ENCODE results near the gene PLCB2. TPM values are rescaled to one million over a fixed set of nuclear protein-coding genes. Genes with fewer than 3 reads are reported as not detected.

The PLCB2 gene
- total RNA-seq, 2 experiments from 2014 or later, result 40.8 to 43.6 TPM

DNA sequence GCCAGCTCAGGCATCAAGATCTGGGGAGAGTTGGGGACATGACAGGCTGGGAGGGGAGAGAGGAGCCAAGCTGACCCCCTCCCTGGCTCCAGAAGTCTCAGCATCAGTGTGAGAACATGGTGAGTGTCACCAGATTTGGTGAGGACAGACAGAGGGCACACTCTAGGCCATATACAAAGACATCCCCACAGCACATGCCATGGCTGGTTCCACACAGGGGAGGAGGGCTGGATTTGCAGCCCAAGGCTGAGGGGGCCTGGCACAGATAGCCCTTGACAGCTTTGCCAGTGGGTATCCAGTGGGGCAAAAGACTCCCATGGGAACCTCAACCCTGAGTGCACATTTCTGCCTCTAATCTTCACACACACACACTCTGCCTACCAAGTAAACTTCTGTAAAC is 14.7 kb downstream of the PLCB2 start:
- Mint-ChIP-seq H3K27me3 (no peaks in the 10 kb centered on the region), H3K4me3 (no peak overlapping the region), H3K9me3 (no peaks in the 10 kb centered on the region), H3K27ac (no peak overlapping the region), H3K36me3 (no peaks in the 10 kb centered on the region), H3K4me1 (no peaks in the 10 kb centered on the region)
- DNase-seq, result no peak

DNA sequence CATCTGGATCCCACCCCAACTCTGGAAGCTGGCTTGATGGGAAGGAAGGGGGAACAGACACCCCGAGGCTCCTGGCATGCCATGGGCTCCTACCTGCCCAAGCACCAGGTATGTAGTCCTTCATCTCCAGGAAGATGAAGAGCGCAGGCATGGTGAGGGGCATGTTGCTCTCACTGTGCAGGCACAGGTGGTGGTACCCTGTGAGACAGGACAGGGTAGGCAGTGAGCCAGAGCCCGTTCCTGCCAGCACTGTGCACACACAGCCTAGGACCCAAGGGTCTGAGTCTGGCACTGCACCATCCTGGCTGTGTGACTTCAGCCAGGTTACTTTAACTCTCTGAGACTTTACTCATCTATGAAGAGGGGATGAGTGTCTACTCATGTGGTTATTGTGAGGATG is 15.5 kb downstream of the PLCB2 start:
- H3K27ac Mint-ChIP-seq, result no peak overlapping the region
- DNase-seq, result no peak
- no peaks in the 10 kb centered on the region for H3K4me1 Mint-ChIP-seq
- no peaks in the 10 kb centered on the region for H3K27me3 Mint-ChIP-seq
- no peaks in the 10 kb centered on the region for H3K9me3 Mint-ChIP-seq
- no peak overlapping the region for H3K4me3 Mint-ChIP-seq
- H3K36me3 Mint-ChIP-seq, result no peaks in the 10 kb centered on the region

DNA sequence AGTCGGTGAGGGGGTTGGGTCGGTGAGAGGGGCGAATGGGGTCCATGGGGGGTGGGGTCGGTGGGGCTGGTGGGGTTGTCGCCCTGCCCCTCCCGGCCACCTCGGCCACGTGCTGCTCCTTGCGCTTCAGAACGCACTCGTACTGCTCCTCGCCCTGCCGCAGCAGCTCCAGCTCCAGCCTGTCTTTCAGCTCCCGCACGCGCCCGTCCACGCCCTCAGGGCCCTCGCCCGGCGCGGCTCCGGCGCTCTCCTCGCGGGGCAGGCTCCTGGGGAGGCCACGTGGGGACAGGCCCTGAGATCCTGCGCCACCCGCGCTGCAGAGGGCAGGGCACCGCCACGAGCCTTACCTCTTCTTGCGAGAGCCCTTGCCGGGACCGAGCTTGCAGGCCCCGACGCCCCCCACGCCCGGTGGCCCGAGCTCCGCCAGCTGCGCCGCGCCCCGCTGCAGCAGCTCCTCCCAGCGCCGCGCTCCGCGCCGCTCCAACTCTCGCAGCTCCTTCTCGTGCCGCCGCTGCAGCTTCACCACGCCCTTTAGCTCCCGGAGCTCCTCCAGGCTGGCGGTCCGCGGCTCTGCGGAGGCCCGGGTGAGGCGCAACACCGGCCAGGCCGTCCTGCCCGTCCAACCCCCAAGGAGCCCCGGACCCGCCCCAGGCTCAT is 16.7 kb downstream of the PLCB2 start:
- no peak overlapping the region for H3K4me3 Mint-ChIP-seq
- H3K9me3 Mint-ChIP-seq, result no peaks in the 10 kb centered on the region
- no peaks in the 10 kb centered on the region for H3K27me3 Mint-ChIP-seq
- H3K4me1 Mint-ChIP-seq, result no peaks in the 10 kb centered on the region
- no peak for DNase-seq
- H3K27ac Mint-ChIP-seq, result no peak overlapping the region
- H3K36me3 Mint-ChIP-seq, result no peaks in the 10 kb centered on the region

DNA sequence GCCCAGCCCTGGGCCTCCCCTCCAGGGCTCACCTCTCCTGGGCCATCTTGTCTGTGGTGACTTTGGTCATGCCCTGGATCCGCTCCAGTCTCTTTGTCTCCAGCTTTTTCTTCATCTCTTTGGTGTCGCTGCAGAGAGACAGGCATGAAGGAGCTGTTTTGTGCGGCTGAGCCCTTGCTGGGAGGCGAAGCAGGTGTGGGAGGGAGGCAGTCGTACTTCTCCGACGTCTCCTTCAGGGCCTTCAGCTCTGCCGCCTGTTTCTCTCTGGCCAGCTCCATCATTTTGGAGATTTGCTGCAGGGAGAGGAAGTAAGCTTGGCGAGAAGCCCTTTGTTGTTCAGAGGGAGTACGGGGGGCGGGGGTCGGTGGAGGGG is 17.2 kb downstream of the PLCB2 start:
- Mint-ChIP-seq H3K27me3 (no peaks in the 10 kb centered on the region), H3K4me1 (no peaks in the 10 kb centered on the region), H3K36me3 (no peaks in the 10 kb centered on the region), H3K9me3 (no peaks in the 10 kb centered on the region), H3K4me3 (no peak overlapping the region), H3K27ac (no peak overlapping the region)
- DNase-seq, result no peak

DNA sequence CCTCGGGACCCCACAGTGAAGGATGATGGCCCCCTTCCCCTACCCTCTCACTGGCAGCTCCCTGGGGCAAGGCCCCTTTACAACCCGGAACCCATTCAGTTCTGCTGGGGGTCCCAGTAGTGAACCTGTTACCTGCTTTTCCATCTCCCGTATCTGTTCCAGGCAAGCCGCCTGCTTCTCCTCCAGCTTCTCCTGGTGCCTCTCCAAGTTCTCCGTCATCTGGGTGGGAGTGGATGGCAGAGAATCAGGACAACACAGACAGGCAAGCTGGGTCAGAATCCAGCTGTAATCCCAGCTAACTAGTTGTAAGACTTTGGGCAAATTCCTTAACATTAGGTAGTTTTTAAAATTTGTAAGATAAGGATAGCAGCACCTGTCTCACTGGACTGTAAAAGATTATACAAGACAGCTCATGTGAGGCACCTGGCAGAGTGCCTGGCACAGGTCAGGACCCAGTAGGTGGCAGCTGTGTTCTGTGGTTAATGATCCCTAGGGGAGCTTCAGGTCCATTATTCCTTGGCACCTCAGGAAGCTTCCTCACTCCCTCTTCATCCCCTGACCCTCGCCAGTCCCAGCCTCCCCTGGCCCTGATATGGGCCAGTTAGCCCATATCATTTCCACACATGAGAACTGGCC is 18.5 kb downstream of the PLCB2 start:
- no peaks in the 10 kb centered on the region for H3K27me3 Mint-ChIP-seq
- no peak for DNase-seq
- peaks cover 3% of the 10 kb centered on the region for H3K4me1 Mint-ChIP-seq
- H3K9me3 Mint-ChIP-seq, result no peaks in the 10 kb centered on the region
- no peaks in the 10 kb centered on the region for H3K36me3 Mint-ChIP-seq
- H3K27ac Mint-ChIP-seq, result no peak overlapping the region
- no peak overlapping the region for H3K4me3 Mint-ChIP-seq

DNA sequence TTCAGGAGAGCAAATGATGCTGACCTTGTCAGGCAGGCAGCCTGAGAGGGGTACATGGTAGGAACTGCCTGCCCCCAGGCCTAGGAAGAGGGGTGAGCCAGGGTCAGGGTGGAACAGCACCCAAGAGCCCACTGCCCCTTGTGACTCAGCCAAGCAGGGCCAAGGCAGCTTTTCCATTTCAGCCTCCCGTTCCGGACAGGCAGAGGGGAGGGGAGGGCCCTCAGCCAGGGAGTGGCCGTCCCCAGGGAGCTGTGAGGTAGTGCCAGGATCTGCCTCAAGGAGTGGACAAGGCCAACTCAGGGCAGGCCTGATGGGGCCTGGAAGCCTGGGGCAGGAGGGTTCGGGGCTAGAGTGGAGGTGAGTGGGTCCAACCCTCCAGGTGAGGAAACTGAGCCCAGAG is 19.8 kb downstream of the PLCB2 start:
- Mint-ChIP-seq H3K36me3 (no peaks in the 10 kb centered on the region), H3K9me3 (no peaks in the 10 kb centered on the region), H3K27me3 (peaks cover 7% of the 10 kb centered on the region), H3K27ac (no peak overlapping the region), H3K4me1 (peaks cover 4% of the 10 kb centered on the region), H3K4me3 (no peak overlapping the region)
- DNase-seq, result no peak

DNA sequence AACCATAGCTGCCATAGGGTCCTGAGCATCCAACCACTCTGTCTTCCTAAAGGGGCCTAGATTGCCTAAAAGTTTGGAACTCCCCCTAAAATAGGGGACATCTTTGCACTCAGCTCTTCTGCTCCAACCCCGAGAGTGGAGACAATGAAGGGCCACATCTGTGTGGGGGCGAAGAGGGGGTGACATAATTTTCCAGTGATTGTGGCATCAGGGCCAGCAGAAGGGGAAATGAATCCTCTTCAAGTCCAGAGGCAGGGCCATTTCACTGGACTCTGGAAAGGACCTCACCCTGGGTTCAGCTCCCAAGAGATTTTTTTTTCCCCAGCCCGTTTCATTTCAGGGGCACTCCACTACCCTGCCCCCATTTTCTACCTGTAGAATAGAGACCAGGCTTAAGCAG is 20.2 kb downstream of the PLCB2 start:
- Mint-ChIP-seq H3K27ac (no peak overlapping the region), H3K9me3 (no peaks in the 10 kb centered on the region), H3K36me3 (no peaks in the 10 kb centered on the region), H3K27me3 (peaks cover 10% of the 10 kb centered on the region), H3K4me1 (peaks cover 4% of the 10 kb centered on the region), H3K4me3 (no peak overlapping the region)
- no peak for DNase-seq

DNA sequence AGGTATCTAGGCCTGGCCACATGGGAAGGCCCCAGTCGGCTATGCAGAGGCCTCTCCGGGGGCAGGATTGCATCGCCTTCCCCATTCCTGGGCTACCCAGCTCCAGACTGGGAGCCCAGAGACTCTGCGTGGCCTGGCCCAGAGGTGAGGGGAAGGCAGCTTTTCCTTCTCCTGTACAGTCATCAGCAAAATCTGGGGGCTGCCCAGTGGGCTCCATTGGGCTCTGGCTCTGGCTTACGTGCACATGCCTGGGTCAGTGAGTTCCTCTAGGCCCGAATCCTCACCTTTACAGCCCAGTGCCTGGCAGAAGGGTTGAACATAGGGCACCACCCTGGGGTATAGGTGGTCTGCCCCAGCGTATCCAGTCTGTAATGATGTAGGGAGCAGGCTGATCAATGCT is 20.9 kb downstream of the PLCB2 start:
- Mint-ChIP-seq H3K4me1 (peaks cover 4% of the 10 kb centered on the region), H3K36me3 (no peaks in the 10 kb centered on the region), H3K9me3 (no peaks in the 10 kb centered on the region), H3K4me3 (no peak overlapping the region), H3K27me3 (peaks cover 10% of the 10 kb centered on the region), H3K27ac (no peak overlapping the region)
- DNase-seq, result no peak

DNA sequence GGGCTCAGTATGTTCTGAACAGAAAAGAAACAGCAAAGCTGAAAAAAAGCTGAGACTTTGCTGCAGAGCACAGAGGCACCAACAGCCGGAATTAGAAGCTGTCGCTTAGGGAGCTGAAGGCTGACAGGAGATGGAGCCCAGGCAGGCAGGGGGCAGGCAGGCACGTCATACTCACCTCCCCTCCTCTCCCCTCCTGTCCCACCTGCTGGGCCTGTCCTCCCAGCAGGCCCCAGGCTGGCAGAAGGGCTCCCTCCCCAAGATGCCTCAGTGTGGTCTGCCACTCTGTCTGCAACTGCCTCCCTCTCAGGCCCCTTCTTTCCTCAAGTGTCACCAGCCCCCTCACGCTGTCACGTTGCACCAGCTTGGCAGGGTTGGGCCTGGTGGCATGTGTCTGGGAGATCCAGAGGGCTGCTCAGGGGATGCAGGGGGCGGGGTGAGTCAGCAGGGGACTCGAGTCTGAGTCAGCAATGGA is 21.6 kb downstream of the PLCB2 start:
- peaks cover 4% of the 10 kb centered on the region for H3K4me1 Mint-ChIP-seq
- no peak for DNase-seq
- H3K36me3 Mint-ChIP-seq, result no peaks in the 10 kb centered on the region
- H3K27me3 Mint-ChIP-seq, result peaks cover 13% of the 10 kb centered on the region
- no peak overlapping the region for H3K27ac Mint-ChIP-seq
- no peaks in the 10 kb centered on the region for H3K9me3 Mint-ChIP-seq
- H3K4me3 Mint-ChIP-seq, result no peak overlapping the region

DNA sequence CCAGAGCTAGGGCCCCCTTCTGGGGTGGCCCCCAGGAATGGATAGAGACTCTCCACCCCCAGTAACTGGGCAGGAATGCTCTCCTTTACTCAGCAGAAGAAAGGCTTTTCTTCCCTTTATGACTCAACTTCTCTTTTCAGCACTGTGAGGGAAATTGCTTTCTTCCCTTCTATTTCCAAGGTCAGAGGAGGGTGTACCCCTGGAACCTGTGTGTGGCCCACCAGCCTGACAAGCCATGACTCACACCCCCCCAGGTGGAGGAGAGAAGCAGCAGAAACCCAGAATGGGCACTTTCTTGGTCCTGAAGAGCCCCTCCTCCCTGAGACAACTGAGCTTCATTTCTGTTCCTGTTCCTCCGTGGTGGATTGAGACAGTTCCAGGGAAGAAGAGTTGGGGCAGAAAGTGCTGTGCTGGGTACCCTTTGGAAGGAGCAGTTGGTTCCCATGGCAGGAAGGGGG is 22.2 kb downstream of the PLCB2 start:
- Mint-ChIP-seq H3K4me3 (no peak overlapping the region), H3K27me3 (peaks cover 18% of the 10 kb centered on the region), H3K4me1 (peaks cover 4% of the 10 kb centered on the region), H3K36me3 (no peaks in the 10 kb centered on the region), H3K9me3 (no peaks in the 10 kb centered on the region), H3K27ac (no peak overlapping the region)
- DNase-seq, result no peak

DNA sequence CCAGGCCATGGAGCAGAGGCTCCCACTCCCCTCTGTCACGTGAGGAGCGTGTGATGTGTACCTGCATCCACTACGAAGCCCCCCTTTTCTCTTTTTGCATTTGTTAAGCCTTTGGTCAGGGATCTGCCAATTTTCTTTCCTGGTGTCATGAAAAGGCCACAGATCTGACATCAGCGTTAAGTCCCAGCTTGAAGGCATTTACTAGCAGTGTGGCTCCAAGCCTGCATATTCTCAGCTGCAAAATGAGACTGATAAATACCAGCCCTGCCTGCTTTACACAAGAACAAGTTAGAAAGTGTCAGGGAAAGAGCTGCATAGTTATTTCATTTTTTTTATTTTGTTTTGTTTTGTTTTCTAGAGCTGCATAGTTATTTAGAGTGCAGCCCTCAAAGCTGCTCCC is 22.6 kb downstream of the PLCB2 start:
- peaks cover 4% of the 10 kb centered on the region for H3K4me1 Mint-ChIP-seq
- H3K4me3 Mint-ChIP-seq, result no peak overlapping the region
- no peaks in the 10 kb centered on the region for H3K9me3 Mint-ChIP-seq
- no peak overlapping the region for H3K27ac Mint-ChIP-seq
- peaks cover 22% of the 10 kb centered on the region for H3K27me3 Mint-ChIP-seq
- no peak for DNase-seq
- H3K36me3 Mint-ChIP-seq, result no peaks in the 10 kb centered on the region

DNA sequence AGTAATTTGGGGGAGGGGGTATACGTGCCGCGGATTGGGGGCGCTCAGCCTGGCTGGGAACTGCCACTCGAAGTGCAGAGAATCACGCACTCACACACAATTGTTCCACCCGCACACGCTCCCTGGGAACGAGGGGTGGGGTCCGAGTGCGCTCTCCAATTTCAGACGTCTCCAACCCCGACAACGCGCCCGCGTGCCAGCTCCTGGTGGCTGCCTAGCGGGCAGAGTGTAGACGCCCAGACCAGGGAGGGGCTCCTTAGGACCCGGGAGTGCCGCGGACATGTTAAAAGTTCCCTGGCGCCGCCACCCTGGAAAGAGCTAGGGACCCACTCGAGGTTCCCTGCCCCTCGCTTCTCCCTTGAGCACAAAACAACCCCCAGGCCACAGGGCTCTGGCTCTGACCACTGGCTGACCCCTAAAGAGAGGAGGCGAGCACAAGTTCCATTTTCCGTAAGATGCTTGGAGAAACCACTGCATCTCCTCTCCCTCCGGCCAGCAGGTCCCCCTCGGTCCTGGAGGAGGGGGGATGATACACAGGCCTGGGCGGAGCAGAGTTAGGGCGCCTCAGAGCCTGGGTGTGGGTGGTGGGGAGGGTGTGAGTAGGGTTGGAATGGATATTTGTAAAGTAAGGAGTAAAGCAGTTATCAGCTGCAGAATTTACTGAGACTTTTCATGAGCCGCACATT is 24.0 kb downstream of the PLCB2 start:
- H3K4me1 Mint-ChIP-seq, result peaks cover 8% of the 10 kb centered on the region
- no peak overlapping the region for H3K4me3 Mint-ChIP-seq
- no peak overlapping the region for H3K27ac Mint-ChIP-seq
- H3K27me3 Mint-ChIP-seq, result peaks cover 33% of the 10 kb centered on the region
- H3K36me3 Mint-ChIP-seq, result no peaks in the 10 kb centered on the region
- no peak for DNase-seq
- H3K9me3 Mint-ChIP-seq, result no peaks in the 10 kb centered on the region

DNA sequence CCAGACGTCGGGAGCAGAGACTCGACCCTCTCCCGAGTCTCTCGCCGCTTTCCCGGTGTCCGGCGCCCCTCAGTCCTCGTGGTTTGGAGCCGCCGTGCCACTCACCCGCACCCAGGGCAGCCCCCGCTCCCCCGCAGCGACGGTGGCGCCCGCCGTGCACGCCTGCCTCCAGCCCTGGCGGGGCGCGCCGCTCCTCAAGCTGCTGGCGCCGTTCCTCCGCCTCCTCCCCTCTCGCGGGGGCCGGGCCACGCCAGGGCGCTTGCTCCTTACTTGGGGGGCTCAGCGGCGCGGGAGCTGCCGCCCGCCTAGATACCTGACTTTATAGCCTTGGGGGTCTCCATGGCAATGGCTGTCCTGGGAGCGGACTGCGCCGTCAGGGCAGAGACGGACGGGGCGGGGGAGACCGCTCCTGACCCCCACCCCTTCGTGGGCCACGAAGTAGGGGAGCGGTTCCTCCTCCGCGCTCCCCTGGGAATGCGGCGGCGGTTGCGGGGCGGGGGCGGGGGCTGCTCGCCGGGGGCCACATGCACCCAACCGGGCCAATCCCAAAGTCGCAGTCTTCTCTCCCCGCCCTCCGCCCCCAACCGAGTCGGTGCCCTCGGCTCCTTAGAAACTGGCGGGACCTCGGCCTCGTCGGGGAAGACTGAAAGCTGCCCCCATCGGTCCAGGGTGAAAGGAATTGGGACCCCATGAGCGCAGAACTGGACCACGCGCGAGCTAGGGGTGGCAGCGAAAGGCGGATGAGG is 24.7 kb downstream of the PLCB2 start, which contains the start of gene ANKRD63:
Gene ANKRD63 (minus strand): TSS at position 196 of the 746 bp plus-strand sequence. CDS start 478 bp downstream, outside the sequence.
- Mint-ChIP-seq H3K4me3 (peak within 1 kb of the TSS; percentile 63), H3K27ac (no peak within 1 kb of the TSS), H3K4me1 (peaks cover 8% of the 10 kb centered on the region), H3K27me3 (peaks cover 40% of the 10 kb centered on the region), H3K9me3 (no peaks in the 10 kb centered on the region), H3K36me3 (no peaks in the 10 kb centered on the region)
- peak; percentile 53 for DNase-seq

DNA sequence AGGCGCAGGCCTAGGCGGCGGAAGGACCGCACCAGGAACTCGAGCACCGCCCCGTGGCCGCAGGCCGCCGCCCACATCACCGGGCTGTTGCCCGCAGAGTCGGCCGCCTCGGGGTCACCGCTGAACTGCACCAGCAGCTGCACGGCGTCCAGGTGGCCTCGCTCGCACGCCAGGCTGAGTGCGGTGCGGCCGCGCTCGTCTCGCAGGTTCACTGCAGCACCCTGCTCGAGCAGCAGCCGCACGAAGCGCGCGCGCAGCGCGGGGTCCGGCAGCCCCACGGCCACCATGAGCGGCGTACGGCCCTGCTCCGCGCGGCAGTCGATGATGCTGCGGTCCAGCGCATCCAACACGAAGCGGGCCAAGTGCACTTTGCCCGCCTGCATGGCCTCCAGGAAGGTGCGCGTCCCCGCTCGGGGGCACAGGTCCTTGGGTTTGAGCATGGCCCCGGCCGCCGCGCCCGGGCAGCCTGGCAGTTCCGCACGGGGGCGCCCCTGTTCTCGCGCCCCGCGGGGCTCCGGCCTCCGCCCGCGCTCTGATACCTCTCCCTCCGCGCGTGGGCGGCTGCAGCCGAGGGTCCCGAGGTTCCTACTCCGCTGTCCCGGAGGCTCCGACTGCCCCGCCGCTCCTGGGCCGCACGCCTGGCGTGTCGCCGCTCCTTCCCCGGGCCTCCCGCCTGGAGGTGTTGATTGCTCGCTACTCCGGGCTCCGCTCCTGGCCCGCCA is 25.4 kb downstream of the PLCB2 start:
- Mint-ChIP-seq H3K27me3 (peaks cover 48% of the 10 kb centered on the region), H3K9me3 (no peaks in the 10 kb centered on the region), H3K27ac (no peak overlapping the region), H3K4me1 (peaks cover 8% of the 10 kb centered on the region), H3K36me3 (no peaks in the 10 kb centered on the region), H3K4me3 (peak overlapping the region; percentile 63)
- peak; percentile 62 for DNase-seq
